ENCODE results near the gene SOWAHC. TPM values are rescaled to one million over a fixed set of nuclear protein-coding genes. Genes with fewer than 3 reads are reported as not detected.
"Not testable (repeated sequence)": the region's sequence is repeated elsewhere in the genome, so short reads cannot be mapped to it uniquely, and the experiment has no call there.

The SOWAHC gene
- 13.2 to 14.7 TPM (median 14.2 TPM) in 3 replicates for total RNA-seq
- long read RNA-seq, full-length matches to known transcripts: 11 of 11 reads
- long read RNA-seq, partial matches to known transcripts: 0 of 11 reads
- long read RNA-seq, other reads (novel, unspliced or antisense): 0 of 11 reads

GRCh38 chr2:109613922-109614714 is at the start of gene SOWAHC, which contains the start of gene SEPTIN10:
TSS of gene SOWAHC (plus strand) at chr2:109614364. CDS start at chr2:109614490, 126 bp downstream.
TSS of gene SEPTIN10 (minus strand) at chr2:109613966. CDS start at chr2:109613827, 139 bp downstream.
- DNase-seq (ENCODE audit: low spot score): peak; percentile 100
- Mint-ChIP-seq H3K4me1 (ENCODE audit: low read depth) (peaks cover 64% of the 10 kb centered on the region), H3K36me3 (ENCODE audit: low read depth) (no peaks in the 10 kb centered on the region), H3K9me3 (ENCODE audit: low read depth) (no peaks in the 10 kb centered on the region), H3K4me3 (ENCODE audit: unreplicated experiment) (peak within 1 kb of the TSS; percentile 90), H3K27ac (ENCODE audit: unreplicated experiment) (peak within 1 kb of the TSS; percentile 97), H3K27me3 (ENCODE audit: low read depth) (no peaks in the 10 kb centered on the region)
- TF ChIP-seq, protein P1, sequence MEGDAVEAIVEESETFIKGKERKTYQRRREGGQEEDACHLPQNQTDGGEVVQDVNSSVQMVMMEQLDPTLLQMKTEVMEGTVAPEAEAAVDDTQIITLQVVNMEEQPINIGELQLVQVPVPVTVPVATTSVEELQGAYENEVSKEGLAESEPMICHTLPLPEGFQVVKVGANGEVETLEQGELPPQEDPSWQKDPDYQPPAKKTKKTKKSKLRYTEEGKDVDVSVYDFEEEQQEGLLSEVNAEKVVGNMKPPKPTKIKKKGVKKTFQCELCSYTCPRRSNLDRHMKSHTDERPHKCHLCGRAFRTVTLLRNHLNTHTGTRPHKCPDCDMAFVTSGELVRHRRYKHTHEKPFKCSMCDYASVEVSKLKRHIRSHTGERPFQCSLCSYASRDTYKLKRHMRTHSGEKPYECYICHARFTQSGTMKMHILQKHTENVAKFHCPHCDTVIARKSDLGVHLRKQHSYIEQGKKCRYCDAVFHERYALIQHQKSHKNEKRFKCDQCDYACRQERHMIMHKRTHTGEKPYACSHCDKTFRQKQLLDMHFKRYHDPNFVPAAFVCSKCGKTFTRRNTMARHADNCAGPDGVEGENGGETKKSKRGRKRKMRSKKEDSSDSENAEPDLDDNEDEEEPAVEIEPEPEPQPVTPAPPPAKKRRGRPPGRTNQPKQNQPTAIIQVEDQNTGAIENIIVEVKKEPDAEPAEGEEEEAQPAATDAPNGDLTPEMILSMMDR (IDR thresholded peaks at IDR 0.05): no peak

- Mint-ChIP-seq H3K4me1 (ENCODE audit: low read depth) (peaks cover 5% of the 10 kb centered on the region), H3K4me3 (ENCODE audit: unreplicated experiment) (no peak overlapping the region)
- no peak for DNase-seq (ENCODE audit: low spot score)
These were observed 38.8 kb upstream of the SOWAHC start for GRCh38 chr2:109575373-109575772.

GRCh38 chr2:109577630-109578029 is 36.5 kb upstream of the SOWAHC start:
- H3K36me3 Mint-ChIP-seq (ENCODE audit: low read depth); H3K9me3 Mint-ChIP-seq (ENCODE audit: low read depth); H3K27ac Mint-ChIP-seq (ENCODE audit: unreplicated experiment); DNase-seq (ENCODE audit: low spot score); H3K4me3 Mint-ChIP-seq (ENCODE audit: unreplicated experiment); H3K27me3 Mint-ChIP-seq (ENCODE audit: low read depth): not testable (repeated sequence)
- H3K4me1 Mint-ChIP-seq (ENCODE audit: low read depth): peaks cover 12% of the 10 kb centered on the region

More at GRCh38 chr2:109575373-109575772, 38.8 kb upstream of the SOWAHC start:
- no peaks in the 10 kb centered on the region for H3K27me3 Mint-ChIP-seq (ENCODE audit: low read depth)
- TF ChIP-seq, protein P1 (IDR thresholded peaks at IDR 0.05): no peak
- H3K9me3 Mint-ChIP-seq (ENCODE audit: low read depth): no peaks in the 10 kb centered on the region
- peaks cover 10% of the 10 kb centered on the region for H3K36me3 Mint-ChIP-seq (ENCODE audit: low read depth)
- H3K27ac Mint-ChIP-seq (ENCODE audit: unreplicated experiment): no peak overlapping the region

DNA sequence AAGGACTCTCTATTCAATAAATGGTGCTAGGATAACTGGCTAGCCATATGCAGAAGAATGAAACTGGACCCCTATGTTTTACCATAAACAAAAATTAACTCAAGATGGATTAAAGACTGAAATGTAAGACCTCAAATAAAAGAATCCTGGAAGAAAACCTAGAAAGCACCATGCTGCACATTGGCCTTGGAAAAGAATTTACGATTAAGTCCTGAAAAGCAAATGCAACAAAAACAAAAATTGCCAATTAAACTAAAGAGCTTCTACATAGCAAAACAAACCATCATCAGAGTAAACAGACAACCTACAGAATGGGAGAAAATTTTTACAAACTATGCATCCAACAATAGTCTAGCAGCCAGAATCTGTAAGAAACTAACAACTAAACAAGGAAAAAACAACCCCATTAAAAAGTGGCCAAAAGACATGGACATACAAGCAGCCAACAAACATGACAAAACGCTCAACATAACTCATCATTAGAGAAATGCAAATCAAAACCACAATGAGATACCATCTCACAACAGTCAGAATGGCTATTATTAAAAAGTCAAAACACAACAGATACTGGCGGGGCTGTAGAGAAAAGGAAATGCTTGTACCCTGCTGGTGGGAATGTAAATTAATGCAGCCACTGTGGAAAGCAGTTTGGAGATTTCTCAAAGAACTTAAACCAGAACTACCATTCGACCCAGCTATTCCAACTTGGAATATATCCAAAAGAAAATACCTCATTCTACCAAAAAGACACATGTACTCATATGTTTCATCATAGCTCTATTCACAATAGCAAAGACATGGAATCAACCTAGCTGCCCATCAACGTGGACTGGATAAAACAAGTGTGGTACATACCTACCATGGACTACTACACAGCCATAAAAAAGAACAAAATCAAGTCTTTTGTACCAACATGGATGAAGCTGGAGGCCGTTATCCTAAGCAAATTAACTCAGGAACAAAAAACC is 31.0 kb upstream of the SOWAHC start:
- no peak overlapping the region for H3K27ac Mint-ChIP-seq (ENCODE audit: unreplicated experiment)
- TF ChIP-seq, protein P1 (IDR thresholded peaks at IDR 0.05): peak; percentile 36
- H3K4me3 Mint-ChIP-seq (ENCODE audit: unreplicated experiment): no peak overlapping the region
- no peaks in the 10 kb centered on the region for H3K9me3 Mint-ChIP-seq (ENCODE audit: low read depth)
- no peak for DNase-seq (ENCODE audit: low spot score)
- peaks cover 16% of the 10 kb centered on the region for H3K36me3 Mint-ChIP-seq (ENCODE audit: low read depth)
- peaks cover 15% of the 10 kb centered on the region for H3K4me1 Mint-ChIP-seq (ENCODE audit: low read depth)
- H3K27me3 Mint-ChIP-seq (ENCODE audit: low read depth): no peaks in the 10 kb centered on the region

GRCh38 chr2:109586687-109587086 is 27.5 kb upstream of the SOWAHC start:
- H3K36me3 Mint-ChIP-seq (ENCODE audit: low read depth): peaks cover 19% of the 10 kb centered on the region
- no peaks in the 10 kb centered on the region for H3K27me3 Mint-ChIP-seq (ENCODE audit: low read depth)
- TF ChIP-seq, protein P1 (IDR thresholded peaks at IDR 0.05): no peak
- H3K27ac Mint-ChIP-seq (ENCODE audit: unreplicated experiment): no peak overlapping the region
- H3K4me3 Mint-ChIP-seq (ENCODE audit: unreplicated experiment): no peak overlapping the region
- DNase-seq (ENCODE audit: low spot score): no peak
- H3K4me1 Mint-ChIP-seq (ENCODE audit: low read depth): peaks cover 21% of the 10 kb centered on the region
- H3K9me3 Mint-ChIP-seq (ENCODE audit: low read depth): no peaks in the 10 kb centered on the region
